ENCODE measurements around the gene AGAP1. TPM values are rescaled to one million over a fixed set of nuclear protein-coding genes. Genes with fewer than 3 reads are reported as not detected.

The AGAP1 gene
- total RNA-seq, 1 experiment from 2014 or later: 56.4 TPM

DNA sequence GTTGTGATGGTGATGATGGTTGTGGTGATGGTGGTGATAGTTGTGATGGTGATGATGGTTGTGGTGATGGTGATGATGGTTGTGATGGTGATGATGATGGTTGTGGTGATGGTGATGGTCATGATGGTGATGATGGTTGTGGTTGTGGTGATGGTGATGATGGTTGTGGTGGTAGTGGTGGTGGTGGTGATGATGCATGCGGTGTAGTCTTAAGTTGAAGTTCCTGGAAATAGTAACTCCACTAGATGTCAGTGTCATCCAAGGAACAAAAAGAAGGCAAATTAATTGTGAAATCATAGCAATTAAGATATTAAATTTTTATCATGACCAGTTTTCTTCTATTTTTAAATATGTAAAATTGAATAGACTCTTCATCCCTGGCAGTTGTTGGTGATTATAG lies 309.2 kb downstream of the AGAP1 start:
- Mint-ChIP-seq H3K27ac (ENCODE audit: unreplicated experiment) (no peak overlapping the region), H3K27me3 (ENCODE audit: unreplicated experiment) (no peaks in the 10 kb centered on the region), H3K36me3 (ENCODE audit: insufficient read depth, unreplicated experiment) (peaks cover 19% of the 10 kb centered on the region), H3K4me3 (ENCODE audit: low read depth, unreplicated experiment) (no peak overlapping the region), H3K9me3 (ENCODE audit: low read depth, unreplicated experiment) (no peaks in the 10 kb centered on the region), H3K4me1 (ENCODE audit: low read depth, unreplicated experiment) (no peaks in the 10 kb centered on the region)
- no TSS peak for BruUV-seq (replicated peaks)
- DNase-seq: no peak
- CTCF ChIA-PET: no interaction called here
- intact Hi-C loops (cut with micrococcal nuclease; ENCODE audit: unreplicated experiment): no loop called here
- TF ChIP-seq, protein P1, sequence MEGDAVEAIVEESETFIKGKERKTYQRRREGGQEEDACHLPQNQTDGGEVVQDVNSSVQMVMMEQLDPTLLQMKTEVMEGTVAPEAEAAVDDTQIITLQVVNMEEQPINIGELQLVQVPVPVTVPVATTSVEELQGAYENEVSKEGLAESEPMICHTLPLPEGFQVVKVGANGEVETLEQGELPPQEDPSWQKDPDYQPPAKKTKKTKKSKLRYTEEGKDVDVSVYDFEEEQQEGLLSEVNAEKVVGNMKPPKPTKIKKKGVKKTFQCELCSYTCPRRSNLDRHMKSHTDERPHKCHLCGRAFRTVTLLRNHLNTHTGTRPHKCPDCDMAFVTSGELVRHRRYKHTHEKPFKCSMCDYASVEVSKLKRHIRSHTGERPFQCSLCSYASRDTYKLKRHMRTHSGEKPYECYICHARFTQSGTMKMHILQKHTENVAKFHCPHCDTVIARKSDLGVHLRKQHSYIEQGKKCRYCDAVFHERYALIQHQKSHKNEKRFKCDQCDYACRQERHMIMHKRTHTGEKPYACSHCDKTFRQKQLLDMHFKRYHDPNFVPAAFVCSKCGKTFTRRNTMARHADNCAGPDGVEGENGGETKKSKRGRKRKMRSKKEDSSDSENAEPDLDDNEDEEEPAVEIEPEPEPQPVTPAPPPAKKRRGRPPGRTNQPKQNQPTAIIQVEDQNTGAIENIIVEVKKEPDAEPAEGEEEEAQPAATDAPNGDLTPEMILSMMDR (IDR thresholded peaks at IDR 0.05; ENCODE audit: unreplicated experiment): no peak

- no peaks in the 10 kb centered on the region for H3K27me3 Mint-ChIP-seq (ENCODE audit: unreplicated experiment)
- H3K27ac Mint-ChIP-seq (ENCODE audit: unreplicated experiment): no peak overlapping the region
- CTCF ChIA-PET: no interaction called here
- no peak overlapping the region for H3K4me3 Mint-ChIP-seq (ENCODE audit: low read depth, unreplicated experiment)
- intact Hi-C loops (cut with micrococcal nuclease; ENCODE audit: unreplicated experiment): no loop called here
- no TSS peak for BruUV-seq (replicated peaks)
- TF ChIP-seq, protein P1 (IDR thresholded peaks at IDR 0.05; ENCODE audit: unreplicated experiment): no peak
- no peaks in the 10 kb centered on the region for H3K9me3 Mint-ChIP-seq (ENCODE audit: low read depth, unreplicated experiment)
- DNase-seq: no peak
- peaks cover 5% of the 10 kb centered on the region for H3K36me3 Mint-ChIP-seq (ENCODE audit: insufficient read depth, unreplicated experiment)
- no peaks in the 10 kb centered on the region for H3K4me1 Mint-ChIP-seq (ENCODE audit: low read depth, unreplicated experiment)
These were observed 310.8 kb downstream of the AGAP1 start for GRCh38 chr2:235804676-235805075.

DNA sequence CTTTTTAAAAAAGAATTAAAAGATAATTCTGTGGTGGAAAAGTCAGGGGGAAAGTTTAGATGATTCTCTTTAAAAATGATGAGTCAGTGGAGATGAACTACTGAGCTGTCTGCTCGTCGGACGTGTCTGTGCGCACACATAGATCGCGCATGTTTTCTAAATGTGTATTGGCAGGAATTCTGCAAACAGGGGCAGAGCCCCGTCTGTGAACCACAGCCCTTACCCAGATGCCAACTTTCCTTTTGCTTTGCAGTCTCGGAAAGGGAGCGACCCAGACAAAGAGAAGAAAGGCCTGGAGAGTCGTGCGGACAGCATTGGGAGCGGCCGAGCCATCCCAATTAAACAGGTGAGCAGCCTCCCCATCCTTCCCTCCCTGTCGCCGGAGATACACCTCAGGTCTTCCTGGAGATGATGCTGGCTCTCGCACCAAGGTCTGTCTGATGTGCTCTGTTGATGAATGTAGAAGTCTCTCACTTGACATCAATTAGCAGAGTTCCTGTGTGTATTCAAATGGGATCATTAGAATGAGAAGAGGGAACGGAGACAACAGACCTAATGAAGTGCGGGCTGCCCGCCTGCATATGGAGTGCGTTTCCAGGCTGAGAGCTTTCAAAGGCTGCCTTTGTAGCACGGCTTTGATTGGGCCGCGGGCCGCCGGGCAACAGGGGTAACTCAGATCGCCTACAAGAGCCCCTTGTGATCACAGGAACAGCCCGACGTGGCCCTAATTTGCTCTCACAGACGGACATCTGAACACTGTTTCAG lies 313.3 kb downstream of the AGAP1 start:
- TF ChIP-seq, protein P1 (IDR thresholded peaks at IDR 0.05; ENCODE audit: unreplicated experiment): no peak
- CTCF ChIA-PET: no interaction called here
- intact Hi-C loops (cut with micrococcal nuclease; ENCODE audit: unreplicated experiment): no loop called here
- Mint-ChIP-seq H3K4me3 (ENCODE audit: low read depth, unreplicated experiment) (no peak overlapping the region), H3K36me3 (ENCODE audit: insufficient read depth, unreplicated experiment) (peaks cover 3% of the 10 kb centered on the region), H3K27me3 (ENCODE audit: unreplicated experiment) (no peaks in the 10 kb centered on the region), H3K9me3 (ENCODE audit: low read depth, unreplicated experiment) (no peaks in the 10 kb centered on the region), H3K27ac (ENCODE audit: unreplicated experiment) (no peak overlapping the region), H3K4me1 (ENCODE audit: low read depth, unreplicated experiment) (no peaks in the 10 kb centered on the region)
- no peak for DNase-seq
- BruUV-seq (replicated peaks): no TSS peak

DNA sequence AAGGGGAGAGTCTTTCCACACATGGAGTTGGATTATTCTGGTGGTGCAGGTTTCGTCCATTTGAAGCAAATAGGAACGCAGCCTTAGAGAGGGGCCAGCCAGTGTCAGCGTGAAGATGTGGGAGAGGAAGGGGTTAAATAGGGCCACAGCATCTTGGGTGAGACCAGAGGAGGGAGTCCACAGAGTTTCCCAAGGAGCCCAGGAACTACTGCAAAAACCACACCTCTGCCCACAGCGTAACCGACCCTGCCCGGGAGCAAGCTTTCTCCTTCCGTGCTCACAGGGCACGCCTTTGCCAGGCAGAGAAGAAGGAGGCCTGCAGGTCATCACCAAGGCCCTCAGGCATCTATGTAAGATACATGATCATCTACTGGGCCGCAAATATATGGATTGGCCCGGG lies 314.5 kb downstream of the AGAP1 start:
- no peaks in the 10 kb centered on the region for H3K4me1 Mint-ChIP-seq (ENCODE audit: low read depth, unreplicated experiment)
- TF ChIP-seq, protein P1 (IDR thresholded peaks at IDR 0.05; ENCODE audit: unreplicated experiment): no peak
- H3K27me3 Mint-ChIP-seq (ENCODE audit: unreplicated experiment): no peaks in the 10 kb centered on the region
- no peak for DNase-seq
- no peaks in the 10 kb centered on the region for H3K9me3 Mint-ChIP-seq (ENCODE audit: low read depth, unreplicated experiment)
- CTCF ChIA-PET: no interaction called here
- intact Hi-C loops (cut with micrococcal nuclease; ENCODE audit: unreplicated experiment): no loop called here
- no TSS peak for BruUV-seq (replicated peaks)
- H3K27ac Mint-ChIP-seq (ENCODE audit: unreplicated experiment): no peak overlapping the region
- H3K4me3 Mint-ChIP-seq (ENCODE audit: low read depth, unreplicated experiment): no peak overlapping the region
- H3K36me3 Mint-ChIP-seq (ENCODE audit: insufficient read depth, unreplicated experiment): peaks cover 9% of the 10 kb centered on the region

Data from Calu3 (cell line).